SK-N-SH (cell line): ENCODE measurements around the gene AKR1D1. TPM values are rescaled to one million over a fixed set of nuclear protein-coding genes. Genes with fewer than 3 reads are reported as not detected.

Source experiments
- CTCF ChIA-PET: fragments of 300-600, 350-600 bp; formaldehyde crosslinking; extraction: SDS; loops from one replicate; lab custom pipeline; 2021; lab: Yijun Ruan, JAX
- POLR2A ChIA-PET: fragments of 350-600 bp; sonication (Branson Sonifier 250); formaldehyde crosslinking; extraction: SDS; loops from one replicate; lab custom pipeline; 2020; ENCODE audit warnings: antibody characterized with exemption, inconsistent platforms; lab: Yijun Ruan, JAX
- DNase-seq: peaks from one replicate; pipeline ENCODE4 v3.0.0; 2012
- H2AFZ ChIP-seq: fragments of 200-600 bp; sonication (generic); 2 replicates; pipeline ENCODE4 v1.8.1; 2016; ENCODE audit warnings: antibody characterized with exemption, mild to moderate bottlenecking, low read depth
- H3F3A ChIP-seq: fragments of 200-600 bp; sonication (generic); replicated peaks from 2 replicates; pipeline ENCODE3; 2016; ENCODE audit warnings: antibody characterized with exemption, mild to moderate bottlenecking; ENCODE audit not compliant: insufficient read depth
- H3K27ac ChIP-seq, 2 experiments: fragments of 200-500 bp in 1 of 2; fragments of 200-600 bp in 1 of 2; sonication (Bioruptor generic) in 1 of 2; sonication (generic), shearing (Covaris generic) in 1 of 2; 2 replicates each; pipeline versions ENCODE4 v1.5.1 to v1.6.1; 2014 to 2016; ENCODE audit warnings: low read depth in 2 of 2, inconsistent platforms in 1 of 2, low read length in 1 of 2, mild to moderate bottlenecking in 1 of 2, mixed read lengths in 1 of 2
- H3K27me3 ChIP-seq: fragments of 200-600 bp; sonication (generic), shearing (Covaris generic); 2 replicates; pipeline ENCODE4 v1.6.1; 2016; ENCODE audit warnings: mixed run types; ENCODE audit not compliant: insufficient read depth
- H3K36me3 ChIP-seq, 2 experiments: fragments of 200-500 bp in 1 of 2; fragments of 200-600 bp in 1 of 2; sonication (Bioruptor generic) in 1 of 2; sonication (generic) in 1 of 2; replicated peaks in 1 of 2; 2 replicates each; pipeline versions ENCODE3 to v1.5.1; 2014 to 2016; ENCODE audit warnings: low read length in 1 of 2, mild to moderate bottlenecking in 1 of 2; ENCODE audit not compliant: insufficient read depth in 2 of 2, control insufficient read depth in 1 of 2
- H3K4me1 ChIP-seq, 2 experiments: fragments of 200-500 bp in 1 of 2; fragments of 200-600 bp in 1 of 2; sonication (Bioruptor generic) in 1 of 2; sonication (generic), shearing (Covaris generic) in 1 of 2; 2 replicates each; pipeline versions ENCODE4 v1.5.1 to v1.6.1; 2014 to 2016; ENCODE audit warnings: low read depth in 1 of 2, low read length in 1 of 2, mixed run types in 1 of 2; ENCODE audit not compliant: insufficient read depth in 2 of 2, control insufficient read depth in 1 of 2
- H3K4me2 ChIP-seq: fragments of 200-600 bp; sonication (generic), shearing (Covaris generic); 2 replicates; pipeline ENCODE4 v1.6.1; 2017; ENCODE audit warnings: mixed run types
- H3K4me3 ChIP-seq, 2 experiments: fragments of 200-500 bp in 1 of 2; fragments of 200-600 bp in 1 of 2; sonication (Bioruptor generic) in 1 of 2; sonication (generic), shearing (Covaris generic) in 1 of 2; 2 replicates each; pipeline versions ENCODE4 v1.5.1 to v1.8.1; 2014 to 2016; ENCODE audit warnings: low read depth in 2 of 2, inconsistent platforms in 1 of 2, low read length in 1 of 2, mild to moderate bottlenecking in 1 of 2, mixed read lengths in 1 of 2, moderate library complexity in 1 of 2
- H3K79me2 ChIP-seq: fragments of 200-600 bp; sonication (generic); 2 replicates; pipeline ENCODE4 v1.8.1; 2017; ENCODE audit warnings: mild to moderate bottlenecking; ENCODE audit not compliant: insufficient read depth
- H3K9ac ChIP-seq: fragments of 200-600 bp; sonication (generic); 2 replicates; pipeline ENCODE4 v1.6.1; 2017; ENCODE audit warnings: mixed run types
- H3K9me2 ChIP-seq: fragments of 200-600 bp; sonication (generic); 2 replicates; pipeline ENCODE4 v1.6.1; 2017; ENCODE audit warnings: mixed run types
- H3K9me3 ChIP-seq: fragments of 200-600 bp; sonication (generic); 2 replicates; pipeline ENCODE4 v1.6.1; 2017; ENCODE audit warnings: mixed run types, mild to moderate bottlenecking, moderate library complexity
- H4K20me1 ChIP-seq: fragments of 200-600 bp; sonication (generic); 2 replicates; pipeline ENCODE4 v1.6.1; 2017; ENCODE audit warnings: mild to moderate bottlenecking, mixed run types; ENCODE audit not compliant: insufficient read depth
- CTCF ChIP-seq: fragments of 200-600 bp; sonication (generic); IDR thresholded peaks from 2 replicates; pipeline ENCODE4 v1.6.1; 2017; ENCODE audit warnings: antibody characterized with exemption, mild to moderate bottlenecking, moderate library complexity
- ELF1 ChIP-seq: IDR thresholded peaks from 2 replicates; pipeline ENCODE4 v1.4.0; 2012
- EP300 ChIP-seq, 2 experiments: IDR thresholded peaks; 2 replicates each; pipeline versions ENCODE4 v1.4.0 to v1.6.1; 2012; ENCODE audit warnings: borderline replicate concordance in 1 of 2, low read depth in 1 of 2, low read length in 1 of 2
- EZH2phosphoT487 ChIP-seq: fragments of 200-600 bp; sonication (generic); IDR thresholded peaks from 2 replicates; pipeline ENCODE4 v1.6.1; 2017; ENCODE audit warnings: low read depth, mixed run types, mild to moderate bottlenecking, antibody characterized with exemption, moderate library complexity, borderline replicate concordance
- FOSL2 ChIP-seq: IDR thresholded peaks from 2 replicates; pipeline ENCODE4 v1.4.0; 2012; ENCODE audit warnings: low read depth, mild to moderate bottlenecking, moderate library complexity, borderline replicate concordance
- FOXJ3 ChIP-seq: sonication (generic); formaldehyde crosslinking; IDR thresholded peaks from 2 replicates; pipeline ENCODE4 v1.5.1; 2020; ENCODE audit warnings: mild to moderate bottlenecking, missing genetic modification reagents
- GABPA ChIP-seq: IDR thresholded peaks from 2 replicates; pipeline ENCODE4 v1.4.0; 2012; ENCODE audit warnings: low read depth, mild to moderate bottlenecking
- IRF3 ChIP-seq: fragments of 150-350 bp; IDR thresholded peaks from 2 replicates; pipeline ENCODE4 v1.6.1; 2016; ENCODE audit warnings: mild to moderate bottlenecking, low read depth, low read length
- MEF2A ChIP-seq: IDR thresholded peaks from 2 replicates; pipeline ENCODE4 v1.4.0; 2012; ENCODE audit warnings: low read depth, borderline replicate concordance
- MXI1 ChIP-seq: IDR thresholded peaks from 2 replicates; pipeline ENCODE4 v1.6.1; 2012; ENCODE audit warnings: mild to moderate bottlenecking, low read depth, low read length, improper control_type of control experiment
- NFIC ChIP-seq: IDR thresholded peaks from 2 replicates; pipeline ENCODE4 v1.4.0; 2012; ENCODE audit warnings: borderline replicate concordance
- POLR2AphosphoS5 ChIP-seq: IDR thresholded peaks from 2 replicates; pipeline ENCODE4 v1.6.1; 2012; ENCODE audit warnings: low read depth, low read length
- RFX5 ChIP-seq: IDR thresholded peaks from 2 replicates; pipeline ENCODE4 v1.6.1; 2012; ENCODE audit warnings: mild to moderate bottlenecking, improper control_type of control experiment, low read length
- RXRA ChIP-seq: IDR thresholded peaks from 2 replicates; pipeline ENCODE4 v1.4.0; 2012; ENCODE audit warnings: low read depth, mild to moderate bottlenecking, borderline replicate concordance
- SIN3A ChIP-seq: IDR thresholded peaks from 2 replicates; pipeline ENCODE4 v1.6.1; 2012; ENCODE audit warnings: low read depth, mild to moderate bottlenecking, low read length, moderate library complexity, borderline replicate concordance
- SMC3 ChIP-seq: IDR thresholded peaks from 2 replicates; pipeline ENCODE4 v1.6.1; 2012; ENCODE audit warnings: low read depth, low read length, improper control_type of control experiment
- TAF1 ChIP-seq: IDR thresholded peaks from 2 replicates; pipeline ENCODE4 v1.6.1; 2012; ENCODE audit warnings: low read depth, mild to moderate bottlenecking, low read length, moderate library complexity, borderline replicate concordance
- YY1 ChIP-seq: IDR thresholded peaks from 2 replicates; pipeline ENCODE4 v1.4.0; 2012; ENCODE audit warnings: low read depth, mild to moderate bottlenecking
- WGBS: methylation state at CpG from one replicate; pipeline ENCODE4 v1.1.6; 2017; ENCODE audit warnings: low lambda C conversion rate; 5-methylcytosine and 5-hydroxymethylcytosine counted together
- polyA plus RNA-seq, 3 experiments: library from polyadenylated mRNA; depleted of rRNA; stranded (reverse); fragments of >200 nt; gene quantifications; 2 replicates each; pipeline ENCODE4 v1.2.3, GENCODE V29; 2012

Gene AKR1D1
- polyA plus RNA-seq, 1 of the 3 experiments (the other 2 are of a cell fraction), result not detected

- Histone ChIP-seq H3K27me3 (no peaks in the 10 kb centered on the region), H3K9ac (no peak overlapping the region), H3K4me1 (no peaks in the 10 kb centered on the region; a peak in 1 of 4 replicates), H3K27ac (no peak overlapping the region), H4K20me1 (no peaks in the 10 kb centered on the region), H3K4me2 (no peak overlapping the region), H3K9me2 (no peaks in the 10 kb centered on the region), H3K4me3 (no peak overlapping the region), H2AFZ (no peak overlapping the region), H3K9me3 (no peaks in the 10 kb centered on the region), H3F3A (no peaks in the 10 kb centered on the region), H3K79me2 (no peaks in the 10 kb centered on the region), H3K36me3 (no peaks in the 10 kb centered on the region)
- 48% methylated on average over 3 of the region's 3 CpGs for WGBS
- TF ChIP-seq FOSL2 (no peak), CTCF (no peak), POLR2AphosphoS5 (no peak), EP300 (IDR thresholded peaks at IDR 0.05; ENCODE audit: borderline replicate concordance in 1 of 2, low read depth in 1 of 2, low read length in 1 of 2) (no peak), FOXJ3 (CRISPR knock-in tag) (no peak), MXI1 (no peak), IRF3 (no peak), MEF2A (no peak), SMC3 (no peak), ELF1 (no peak), YY1 (no peak), NFIC (no peak), SIN3A (no peak), GABPA (no peak), RXRA (no peak)
- ChIA-PET CTCF (interaction anchor here (1.3 kb wide), 1 partner anchor 9 kb away, joined by 3 read pairs; the partner anchor contains the start of gene AKR1D1), POLR2A (no interaction called here)
- DNase-seq, result no peak
Observed at GRCh38 chr7:138067774-138068173, 8.5 kb upstream of the AKR1D1 start.

GRCh38 chr7:138070908-138071307 is 5.4 kb upstream of the AKR1D1 start:
- WGBS, result 30% methylated on average over 2 of the region's 2 CpGs
- POLR2A ChIA-PET, result no interaction called here
- H3K4me2 ChIP-seq, result no peak overlapping the region
- H3K4me3 ChIP-seq, result no peak overlapping the region
- H2AFZ ChIP-seq, result no peak overlapping the region
- no peaks in the 10 kb centered on the region for H3F3A ChIP-seq
- H3K9me3 ChIP-seq, result no peaks in the 10 kb centered on the region
- no peak overlapping the region for H3K9ac ChIP-seq
- no peak for DNase-seq
- no peak overlapping the region for H3K27ac ChIP-seq
- H4K20me1 ChIP-seq, result no peaks in the 10 kb centered on the region
- no peaks in the 10 kb centered on the region; a peak in 1 of 4 replicates for H3K4me1 ChIP-seq
- CTCF ChIA-PET, result no interaction called here
- no peaks in the 10 kb centered on the region for H3K27me3 ChIP-seq
- H3K36me3 ChIP-seq, result no peaks in the 10 kb centered on the region
- H3K9me2 ChIP-seq, result 0 out of 2 replicates have a peak, but pooled peaks cover 4% of the 10 kb centered on the region
- TF ChIP-seq GABPA (no peak), RFX5 (no peak), FOXJ3 (CRISPR knock-in tag) (no peak), TAF1 (no peak), SMC3 (no peak), EZH2phosphoT487 (no peak)
- no peaks in the 10 kb centered on the region for H3K79me2 ChIP-seq
